SU-DHL-6 (cell line): ENCODE measurements around the gene FAM167B.

ENCODE experiments used
- EZH2phosphoT487 ChIP-seq: fragments of 200-600 bp; sonication (generic), shearing (Covaris generic); conservative IDR thresholded peaks from 2 replicates; pipeline ENCODE4 v1.6.1; 2018; ENCODE audit warnings: mild to moderate bottlenecking, antibody characterized with exemption, low read length, moderate library complexity, mixed read lengths
- TF ChIP-seq, protein P1 (sequence below): fragments of 200-600 bp; sonication (generic); IDR thresholded peaks from one replicate; pipeline ENCODE4 v1.5.1; 2017; ENCODE audit warnings: antibody characterized with exemption, mild to moderate bottlenecking, low read length, moderate library complexity; ENCODE audit not compliant: insufficient read depth, poor library complexity, severe bottlenecking

DNA sequence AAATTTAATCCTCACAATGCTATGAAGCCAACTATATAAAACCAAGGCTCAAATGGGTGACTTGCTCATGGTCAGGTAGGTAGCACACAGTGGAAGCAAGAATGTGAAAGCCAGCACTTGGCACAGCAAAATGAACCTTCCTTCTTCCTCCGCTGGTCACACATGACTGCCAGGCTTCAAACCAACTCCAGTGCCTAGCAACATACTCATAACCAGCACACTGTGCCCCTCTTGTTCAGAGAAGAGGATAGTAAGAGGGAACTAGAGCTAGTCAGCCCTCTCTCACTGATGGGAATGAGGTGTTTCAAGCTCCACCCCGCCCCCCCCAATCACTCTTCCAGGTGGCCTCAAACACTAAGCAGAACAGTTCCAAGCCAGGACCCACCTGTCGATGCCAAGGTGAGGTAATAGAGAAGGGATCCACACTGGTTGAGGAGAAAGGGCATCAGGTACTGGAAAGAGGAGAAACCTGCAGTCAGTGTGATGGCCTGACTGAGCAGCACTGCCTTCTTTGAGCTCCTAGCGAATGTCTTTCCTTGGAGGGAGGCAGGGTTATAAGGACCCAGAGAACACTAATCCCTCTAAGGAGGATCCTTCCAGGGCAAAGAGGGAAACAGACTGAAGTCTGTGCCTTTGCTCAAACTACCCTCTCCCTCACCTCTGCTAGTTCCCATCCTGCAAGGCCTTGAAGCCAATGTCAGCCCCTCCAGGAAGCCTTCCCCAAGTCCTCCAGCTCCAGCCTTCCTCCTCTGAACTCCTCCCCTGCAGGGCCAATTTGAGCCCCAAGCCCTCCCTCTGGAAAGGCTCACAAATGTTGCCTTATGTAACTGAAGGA, 26.1 kb upstream of the FAM167B start:
- TF ChIP-seq, protein P1, sequence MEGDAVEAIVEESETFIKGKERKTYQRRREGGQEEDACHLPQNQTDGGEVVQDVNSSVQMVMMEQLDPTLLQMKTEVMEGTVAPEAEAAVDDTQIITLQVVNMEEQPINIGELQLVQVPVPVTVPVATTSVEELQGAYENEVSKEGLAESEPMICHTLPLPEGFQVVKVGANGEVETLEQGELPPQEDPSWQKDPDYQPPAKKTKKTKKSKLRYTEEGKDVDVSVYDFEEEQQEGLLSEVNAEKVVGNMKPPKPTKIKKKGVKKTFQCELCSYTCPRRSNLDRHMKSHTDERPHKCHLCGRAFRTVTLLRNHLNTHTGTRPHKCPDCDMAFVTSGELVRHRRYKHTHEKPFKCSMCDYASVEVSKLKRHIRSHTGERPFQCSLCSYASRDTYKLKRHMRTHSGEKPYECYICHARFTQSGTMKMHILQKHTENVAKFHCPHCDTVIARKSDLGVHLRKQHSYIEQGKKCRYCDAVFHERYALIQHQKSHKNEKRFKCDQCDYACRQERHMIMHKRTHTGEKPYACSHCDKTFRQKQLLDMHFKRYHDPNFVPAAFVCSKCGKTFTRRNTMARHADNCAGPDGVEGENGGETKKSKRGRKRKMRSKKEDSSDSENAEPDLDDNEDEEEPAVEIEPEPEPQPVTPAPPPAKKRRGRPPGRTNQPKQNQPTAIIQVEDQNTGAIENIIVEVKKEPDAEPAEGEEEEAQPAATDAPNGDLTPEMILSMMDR, result no peak
- no peak for TF ChIP-seq EZH2phosphoT487
